GM18870 (cell line): ENCODE measurements around the gene WDR72.
A peak's percentile ranks its signal among the peaks of the same experiment; 100 is the strongest.

ENCODE experiments used
- ATAC-seq: cut with Tn5 transposase; IDR thresholded peaks from one replicate; pipeline ENCODE4 v1.9.1; 2021; ENCODE audit warnings: moderate library complexity; ENCODE audit not compliant: unreplicated experiment

Gene WDR72

DNA sequence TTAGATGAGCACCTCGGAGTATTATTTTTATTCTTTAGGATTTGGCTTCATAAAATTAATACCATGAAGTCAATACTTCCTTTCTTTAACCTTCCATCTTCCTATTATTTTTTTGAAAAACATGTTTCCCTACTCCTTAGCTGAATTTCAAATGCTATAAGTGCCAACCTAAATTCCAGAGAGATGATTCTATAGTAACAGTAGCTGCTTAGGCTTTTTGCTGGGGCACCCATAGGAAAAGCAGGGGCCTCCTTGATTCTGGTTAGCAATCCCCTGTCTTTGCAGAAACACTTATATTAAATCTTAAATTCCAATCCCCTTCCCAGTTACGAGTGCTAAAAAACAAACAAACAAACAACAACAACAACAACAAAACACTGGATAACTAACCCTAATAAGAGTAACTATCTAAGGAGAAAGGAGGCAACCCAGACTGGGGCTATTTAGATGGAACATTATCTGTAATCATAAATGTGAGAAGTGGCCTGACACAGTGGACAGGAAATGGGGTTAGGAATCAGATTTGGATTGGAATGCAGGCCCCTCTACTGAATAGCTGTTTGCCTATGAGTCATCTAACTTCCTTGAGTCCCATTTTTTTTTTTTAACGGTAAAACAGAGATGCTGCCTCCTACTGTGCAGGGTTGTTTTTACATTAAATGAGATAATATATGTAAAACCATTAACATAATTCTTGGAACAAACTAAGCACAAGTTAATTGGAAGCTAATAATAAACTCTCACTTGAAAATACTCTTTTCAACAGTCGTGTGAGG, 148.1 kb downstream of the WDR72 start:
- ATAC-seq: no peak

GRCh38 chr15:53591041-53591440, 168.4 kb downstream of the WDR72 start:
- ATAC-seq: no peak

GRCh38 chr15:53590380-53590779, 169.1 kb downstream of the WDR72 start:
- no peak for ATAC-seq

- no peak for ATAC-seq
These were observed 169.9 kb downstream of the WDR72 start for GRCh38 chr15:53589520-53590057.

GRCh38 chr15:53588773-53589172, 170.7 kb downstream of the WDR72 start:
- no peak for ATAC-seq

- ATAC-seq: peak; percentile 71
These were observed 172.7 kb downstream of the WDR72 start for GRCh38 chr15:53586799-53587198.

GRCh38 chr15:53581513-53581912, 177.9 kb downstream of the WDR72 start:
- no peak for ATAC-seq

DNA sequence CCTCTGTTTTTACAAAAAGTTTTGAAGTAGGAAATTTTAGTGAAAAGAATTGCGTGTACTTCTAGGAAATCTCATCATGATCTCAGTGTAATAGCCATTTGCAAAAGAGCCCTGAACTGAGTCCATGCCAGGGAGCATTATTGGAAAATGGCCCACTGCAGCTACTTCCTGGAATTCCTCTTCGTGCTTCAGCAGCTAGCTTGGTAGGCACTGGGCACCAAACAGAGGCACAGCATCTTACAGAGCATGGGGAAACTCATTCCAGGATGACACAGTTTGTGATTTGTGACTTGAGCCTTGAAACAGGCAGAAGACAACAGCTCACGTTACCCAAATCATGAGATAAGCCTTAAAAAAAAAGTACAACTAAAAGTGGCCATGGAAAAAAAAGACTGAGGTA, 179.1 kb downstream of the WDR72 start:
- ATAC-seq: no peak

DNA sequence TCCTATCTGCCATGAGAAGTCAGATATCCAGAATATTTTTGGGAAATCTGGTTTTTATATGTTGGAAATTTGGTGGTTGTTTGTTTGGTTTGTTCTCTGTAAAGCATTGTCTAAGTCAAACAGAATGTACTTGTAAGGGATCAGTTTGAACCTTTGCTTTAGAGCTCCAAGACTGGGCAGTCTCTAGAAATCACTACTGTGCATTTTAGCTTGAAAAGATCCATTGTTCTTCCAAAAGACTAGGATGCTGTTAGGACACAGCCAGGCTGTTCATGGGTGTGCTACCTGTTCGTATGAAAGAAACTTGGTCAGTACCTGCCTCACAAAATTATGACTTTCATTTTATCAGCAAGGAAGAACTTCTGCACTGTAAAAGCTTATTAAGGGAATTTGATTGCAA, 182.6 kb downstream of the WDR72 start:
- ATAC-seq: no peak

- ATAC-seq: no peak
These were observed 186.4 kb downstream of the WDR72 start for GRCh38 chr15:53573091-53573490.

- ATAC-seq: no peak
These were observed 189.5 kb downstream of the WDR72 start for GRCh38 chr15:53569751-53570480.

DNA sequence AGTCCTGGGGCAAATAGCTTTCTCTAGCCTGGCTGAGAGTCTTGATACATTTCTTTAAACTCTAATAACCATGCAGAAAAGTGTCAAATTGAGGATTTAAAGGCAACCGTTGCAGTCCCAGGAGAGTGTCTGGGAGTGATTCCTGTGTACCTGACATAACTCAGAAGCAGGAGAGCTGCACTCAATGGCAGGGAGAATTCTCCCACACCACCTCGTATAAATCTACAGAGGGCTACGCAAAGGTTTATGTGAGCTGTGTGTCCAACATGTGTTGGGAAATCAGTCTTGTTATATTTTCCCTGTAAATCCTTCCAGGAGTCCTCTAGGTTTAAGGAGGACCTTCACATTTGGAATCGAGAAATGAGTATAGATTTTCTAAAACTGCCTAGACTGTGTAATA, 192.6 kb downstream of the WDR72 start:
- no peak for ATAC-seq

DNA sequence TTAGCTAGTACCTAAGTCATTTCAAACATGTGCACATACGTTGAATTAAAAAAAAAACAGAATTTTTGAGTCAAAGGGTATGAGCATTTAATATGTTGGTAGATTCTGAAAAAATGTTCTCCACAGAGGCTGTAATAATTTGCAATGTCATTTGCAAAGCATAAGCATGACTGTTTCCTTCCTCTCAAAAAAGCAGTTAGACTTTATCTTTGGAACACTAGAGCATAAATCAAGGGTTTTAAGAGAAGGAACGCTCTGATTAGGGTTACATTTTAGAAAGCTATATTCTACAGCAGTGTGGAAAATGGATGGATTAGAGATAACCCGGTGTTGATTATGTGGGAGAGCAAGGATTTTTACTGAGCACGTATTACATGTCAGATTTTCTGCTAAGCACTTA, 193.7 kb downstream of the WDR72 start:
- no peak for ATAC-seq

GRCh38 chr15:53564647-53565046, 194.8 kb downstream of the WDR72 start:
- no peak for ATAC-seq

DNA sequence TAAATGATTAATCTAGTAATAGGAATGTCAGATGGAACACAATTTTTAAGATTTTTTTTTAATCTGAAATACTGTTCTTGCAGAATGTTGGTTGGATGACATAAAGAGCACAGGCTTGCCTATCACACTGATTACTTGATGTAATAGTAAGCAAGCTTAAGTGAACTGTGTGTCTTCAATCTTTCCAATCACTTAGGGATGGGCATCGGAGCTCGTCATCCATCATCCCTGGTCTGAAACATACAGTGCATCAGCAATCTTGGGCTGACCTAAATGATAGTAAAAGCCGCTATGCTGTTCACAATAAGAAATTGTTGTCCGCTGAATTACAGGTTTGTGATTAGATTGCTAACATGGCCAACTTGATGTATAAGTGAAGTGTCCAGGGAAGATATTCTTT, 195.8 kb downstream of the WDR72 start:
- ATAC-seq: no peak

GRCh38 chr15:53559364-53560277, 199.8 kb downstream of the WDR72 start:
- ATAC-seq: no peak

DNA sequence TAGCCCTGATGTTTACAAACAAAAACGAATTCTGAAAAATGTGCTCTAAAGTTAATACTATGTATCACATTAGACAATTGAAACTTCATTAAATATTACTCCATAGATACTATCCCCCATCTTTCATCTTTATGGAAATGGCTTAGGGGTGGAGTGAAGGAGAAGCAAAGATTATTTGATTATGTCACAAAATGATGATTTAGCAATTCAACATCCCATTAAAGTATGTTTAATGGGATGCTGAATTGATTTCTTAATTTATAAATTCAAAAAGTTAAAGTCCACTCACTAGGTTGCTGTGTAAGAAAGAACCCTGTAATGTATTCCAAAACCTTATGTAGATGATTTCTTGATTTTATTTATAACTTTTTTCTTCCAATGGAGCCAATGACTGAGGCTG, 201.1 kb downstream of the WDR72 start:
- ATAC-seq: no peak

GRCh38 chr15:53555226-53555625, 204.2 kb downstream of the WDR72 start:
- ATAC-seq: no peak

GRCh38 chr15:53549697-53550305, 209.7 kb downstream of the WDR72 start:
- no peak for ATAC-seq

DNA sequence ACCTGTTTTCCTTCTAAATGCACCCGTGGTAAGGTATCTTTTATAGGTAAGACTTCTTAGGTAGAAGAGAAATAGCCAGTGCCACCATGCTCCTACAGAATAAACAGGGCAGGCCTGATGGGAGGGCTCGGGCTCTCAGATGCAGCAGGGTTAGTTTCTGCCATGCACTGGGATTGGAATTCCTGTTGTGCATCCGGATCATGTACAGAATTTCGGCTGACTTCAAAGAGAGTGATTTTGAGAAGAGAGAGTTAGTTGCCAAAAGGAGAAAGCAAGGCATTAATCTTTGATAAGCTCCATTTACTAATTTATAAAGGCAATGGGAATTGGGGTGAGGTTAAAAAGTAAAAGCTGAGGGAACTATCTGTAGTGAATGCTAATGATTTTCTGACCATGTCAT, 211.2 kb downstream of the WDR72 start:
- no peak for ATAC-seq
